ENCODE data around the gene BICD2. TPM values are rescaled to one million over a fixed set of nuclear protein-coding genes. Genes with fewer than 3 reads are reported as not detected.

The BICD2 gene
- total RNA-seq, 1 donor from 2014 or later, result 22.5 TPM

DNA sequence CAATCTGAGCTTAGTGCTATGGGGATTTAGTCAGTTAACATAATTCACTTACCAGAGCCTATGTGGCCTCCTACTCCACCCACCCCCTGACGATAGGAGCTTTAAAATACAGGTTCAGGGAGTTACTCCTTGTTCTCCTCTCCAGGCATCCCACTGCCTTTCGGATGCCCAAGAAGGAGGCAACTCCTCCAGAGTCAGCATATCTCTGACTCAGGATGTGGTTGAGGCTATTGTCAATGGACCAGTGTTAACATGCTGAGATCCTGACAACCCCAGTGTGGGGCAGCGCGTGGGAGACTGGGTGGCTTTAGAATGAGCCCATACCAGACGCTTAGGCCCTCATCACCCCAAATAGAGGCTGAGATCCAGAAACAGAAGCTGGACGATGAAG is 27.4 kb downstream of the BICD2 start:
- ATAC-seq (ENCODE audit: low read depth), result no peak
- no peaks in the 10 kb centered on the region for H3K36me3 Mint-ChIP-seq (ENCODE audit: low read depth)
- peaks cover 85% of the 10 kb centered on the region for H3K4me1 Mint-ChIP-seq
- DNase-seq, result no peak
- POLR2A ChIA-PET, result no interaction called here
- TF ChIP-seq, protein P1, sequence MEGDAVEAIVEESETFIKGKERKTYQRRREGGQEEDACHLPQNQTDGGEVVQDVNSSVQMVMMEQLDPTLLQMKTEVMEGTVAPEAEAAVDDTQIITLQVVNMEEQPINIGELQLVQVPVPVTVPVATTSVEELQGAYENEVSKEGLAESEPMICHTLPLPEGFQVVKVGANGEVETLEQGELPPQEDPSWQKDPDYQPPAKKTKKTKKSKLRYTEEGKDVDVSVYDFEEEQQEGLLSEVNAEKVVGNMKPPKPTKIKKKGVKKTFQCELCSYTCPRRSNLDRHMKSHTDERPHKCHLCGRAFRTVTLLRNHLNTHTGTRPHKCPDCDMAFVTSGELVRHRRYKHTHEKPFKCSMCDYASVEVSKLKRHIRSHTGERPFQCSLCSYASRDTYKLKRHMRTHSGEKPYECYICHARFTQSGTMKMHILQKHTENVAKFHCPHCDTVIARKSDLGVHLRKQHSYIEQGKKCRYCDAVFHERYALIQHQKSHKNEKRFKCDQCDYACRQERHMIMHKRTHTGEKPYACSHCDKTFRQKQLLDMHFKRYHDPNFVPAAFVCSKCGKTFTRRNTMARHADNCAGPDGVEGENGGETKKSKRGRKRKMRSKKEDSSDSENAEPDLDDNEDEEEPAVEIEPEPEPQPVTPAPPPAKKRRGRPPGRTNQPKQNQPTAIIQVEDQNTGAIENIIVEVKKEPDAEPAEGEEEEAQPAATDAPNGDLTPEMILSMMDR (IDR thresholded peaks at IDR 0.05), result no peak
- CTCF ChIA-PET, result interaction anchor here (1.3 kb wide), 1 partner anchor 8 kb away, joined by 4 read pairs; no protein-coding TSS in a partner anchor
- no peak overlapping the region for H3K27ac Mint-ChIP-seq
- H3K4me3 Mint-ChIP-seq, result no peak overlapping the region
- no peaks in the 10 kb centered on the region for H3K9me3 Mint-ChIP-seq
- intact Hi-C loops (cut with micrococcal nuclease), result no loop called here
- H3K27me3 Mint-ChIP-seq, result no peaks in the 10 kb centered on the region

DNA sequence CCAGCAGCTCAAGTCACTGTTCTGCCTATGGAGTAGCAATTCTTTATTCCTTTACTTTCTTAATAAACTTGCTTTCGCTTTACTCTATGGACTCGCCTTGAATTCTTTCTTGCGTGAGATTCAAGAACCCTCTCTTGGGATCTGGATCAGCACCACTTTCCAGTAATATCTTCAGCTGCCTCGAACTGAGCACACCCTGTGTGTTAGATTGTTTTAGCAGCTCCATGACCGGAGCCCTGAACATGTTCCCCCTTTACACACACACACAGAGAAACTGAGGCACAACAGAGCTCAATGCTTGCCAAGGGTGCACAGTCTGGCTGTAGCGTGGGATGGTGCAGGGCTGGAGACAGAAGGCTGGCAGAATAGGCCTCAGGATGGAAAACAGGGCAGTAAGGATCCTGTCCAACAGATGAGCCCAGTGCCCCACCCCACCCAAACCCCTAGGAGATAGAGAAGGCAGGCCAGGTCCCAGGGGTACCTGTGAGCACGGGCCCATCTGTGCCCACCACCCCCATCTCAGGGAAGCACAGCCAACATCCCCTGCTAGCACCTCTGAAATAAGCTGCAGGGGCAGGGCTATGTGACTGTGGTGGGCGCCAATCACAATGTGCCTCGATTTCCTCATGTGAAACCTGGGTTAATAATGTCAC is 27.9 kb downstream of the BICD2 start:
- DNase-seq (no peak), ATAC-seq (ENCODE audit: low read depth) (no peak)
- TF ChIP-seq, protein P1 (IDR thresholded peaks at IDR 0.05), result no peak
- no peaks in the 10 kb centered on the region for H3K27me3 Mint-ChIP-seq
- H3K4me3 Mint-ChIP-seq, result no peak overlapping the region
- intact Hi-C loops (cut with micrococcal nuclease), result no loop called here
- H3K9me3 Mint-ChIP-seq, result no peaks in the 10 kb centered on the region
- ChIA-PET CTCF (no interaction called here), POLR2A (interaction anchor here (0.8 kb wide), 1 partner anchor 35 kb away, joined by 3 read pairs; no protein-coding TSS in a partner anchor)
- H3K36me3 Mint-ChIP-seq (ENCODE audit: low read depth), result no peaks in the 10 kb centered on the region
- peaks cover 86% of the 10 kb centered on the region for H3K4me1 Mint-ChIP-seq
- no peak overlapping the region for H3K27ac Mint-ChIP-seq

- Mint-ChIP-seq H3K4me1 (peaks cover 86% of the 10 kb centered on the region), H3K27me3 (no peaks in the 10 kb centered on the region), H3K4me3 (no peak overlapping the region), H3K27ac (peak overlapping the region; percentile 61), H3K9me3 (no peaks in the 10 kb centered on the region), H3K36me3 (ENCODE audit: low read depth) (no peaks in the 10 kb centered on the region)
- ChIA-PET CTCF (no interaction called here), POLR2A (interaction anchor here (0.8 kb wide), 1 partner anchor 36 kb away, joined by 3 read pairs; no protein-coding TSS in a partner anchor)
- intact Hi-C loops (cut with micrococcal nuclease), result no loop called here
- TF ChIP-seq, protein P1 (IDR thresholded peaks at IDR 0.05), result no peak
- DNase-seq (no peak), ATAC-seq (ENCODE audit: low read depth) (no peak)
Measured at GRCh38 chr9:92735636-92736562, 28.7 kb downstream of the BICD2 start.

- ATAC-seq (ENCODE audit: low read depth) (peak; percentile 92), DNase-seq (no peak)
- TF ChIP-seq, protein P1 (IDR thresholded peaks at IDR 0.05), result no peak
- Mint-ChIP-seq H3K4me1 (peaks cover 86% of the 10 kb centered on the region), H3K27me3 (no peaks in the 10 kb centered on the region), H3K27ac (peak overlapping the region; percentile 61), H3K9me3 (no peaks in the 10 kb centered on the region), H3K36me3 (ENCODE audit: low read depth) (no peaks in the 10 kb centered on the region), H3K4me3 (no peak overlapping the region)
- intact Hi-C loops (cut with micrococcal nuclease), result no loop called here
- ChIA-PET CTCF (interaction anchor here (1.1 kb wide), 1 partner anchor 20 kb away, joined by 3 read pairs; no protein-coding TSS in a partner anchor), POLR2A (no interaction called here)
Measured at GRCh38 chr9:92734931-92735635, 29.6 kb downstream of the BICD2 start.
